OCI-LY1 (cell line): ENCODE measurements around the gene SPCS2.

Source experiments
- CTCF ChIP-seq: fragments of 200-600 bp; sonication (generic), shearing (Covaris generic); IDR thresholded peaks from 2 replicates; pipeline ENCODE4 v1.5.1; 2017; ENCODE audit warnings: mild to moderate bottlenecking, antibody characterized with exemption, low read length, moderate library complexity, mixed read lengths
- EZH2 ChIP-seq: fragments of 200-600 bp; sonication (generic), shearing (Covaris generic); IDR thresholded peaks from 2 replicates; pipeline ENCODE4 v1.8.0; 2017; ENCODE audit warnings: borderline replicate concordance, mixed run types, mild to moderate bottlenecking, antibody characterized with exemption, low read length, moderate library complexity, mixed read lengths

DNA sequence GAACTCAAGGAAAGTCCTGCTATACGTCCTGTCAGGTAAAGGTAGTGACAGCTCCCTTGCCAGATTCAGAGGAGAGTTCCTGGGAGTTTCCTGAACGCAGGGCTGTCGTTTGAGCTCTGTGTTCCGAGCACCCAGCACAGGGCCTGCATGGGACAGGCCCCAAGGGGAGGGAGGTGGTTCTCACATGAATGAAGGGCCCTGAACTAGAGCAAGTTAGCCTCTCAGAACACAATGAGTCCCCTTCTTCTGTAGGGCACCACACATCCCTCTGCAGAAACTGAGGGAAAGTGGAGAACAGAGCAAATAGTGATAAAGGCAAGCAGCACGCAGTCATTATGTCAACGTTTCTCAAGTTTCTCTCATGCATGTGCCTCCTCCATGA lies 75.0 kb downstream of the SPCS2 start:
- TF ChIP-seq EZH2 = no peak
- no peak for TF ChIP-seq CTCF
